ENCODE data around the gene TBCCD1. TPM values are rescaled to one million over a fixed set of nuclear protein-coding genes. Genes with fewer than 3 reads are reported as not detected.

TBCCD1 gene, protein sequence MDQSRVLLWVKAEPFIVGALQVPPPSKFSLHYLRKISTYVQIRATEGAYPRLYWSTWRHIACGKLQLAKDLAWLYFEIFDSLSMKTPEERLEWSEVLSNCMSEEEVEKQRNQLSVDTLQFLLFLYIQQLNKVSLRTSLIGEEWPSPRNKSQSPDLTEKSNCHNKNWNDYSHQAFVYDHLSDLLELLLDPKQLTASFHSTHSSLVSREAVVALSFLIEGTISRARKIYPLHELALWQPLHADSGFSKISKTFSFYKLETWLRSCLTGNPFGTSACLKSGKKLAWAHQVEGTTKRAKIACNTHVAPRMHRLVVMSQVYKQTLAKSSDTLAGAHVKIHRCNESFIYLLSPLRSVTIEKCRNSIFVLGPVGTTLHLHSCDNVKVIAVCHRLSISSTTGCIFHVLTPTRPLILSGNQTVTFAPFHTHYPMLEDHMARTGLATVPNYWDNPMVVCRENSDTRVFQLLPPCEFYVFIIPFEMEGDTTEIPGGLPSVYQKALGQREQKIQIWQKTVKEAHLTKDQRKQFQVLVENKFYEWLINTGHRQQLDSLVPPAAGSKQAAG
- total RNA-seq (16.5 and 18.6 TPM in 2 replicates), polyA plus RNA-seq (16.6 and 17.0 TPM in 2 replicates), polyA minus RNA-seq (36.3 and 37.6 TPM in 2 replicates), Bru-seq, nascent RNA (percentile 67 among the genes with signal in this experiment), BruChase-seq, experiment 1, labeled RNA remaining after a 6-hour chase (percentile 64 among the genes with signal in this experiment), BruChase-seq, experiment 2, labeled RNA remaining after a 2-hour chase (percentile 66 among the genes with signal in this experiment)
- 11.3 and 12.8 TPM in 2 replicates for polyA plus RNA-seq (2011; cell fraction: cytosol; rRNA removed)
- 24.3 and 24.5 TPM in 2 replicates for polyA plus RNA-seq (2011; cell fraction: nucleus; rRNA removed)
- polyA plus RNA-seq (2012) = 10.4 and 15.7 TPM in 2 replicates
- polyA minus RNA-seq (2011; cell fraction: cytosol; rRNA and poly(A)+ RNA removed) = 11.5 TPM
- polyA minus RNA-seq (2011; cell fraction: nucleus; rRNA and poly(A)+ RNA removed) = 24.5 and 37.7 TPM in 2 replicates
- long read RNA-seq, transcript TBCCD1-201 (8 exons, 2,441 nt) = major isoform, 52 of 69 reads
- long read RNA-seq, partial matches to known transcripts = 8 of 69 reads
- long read RNA-seq, other reads (novel, unspliced or antisense) = 8 of 69 reads

DNA sequence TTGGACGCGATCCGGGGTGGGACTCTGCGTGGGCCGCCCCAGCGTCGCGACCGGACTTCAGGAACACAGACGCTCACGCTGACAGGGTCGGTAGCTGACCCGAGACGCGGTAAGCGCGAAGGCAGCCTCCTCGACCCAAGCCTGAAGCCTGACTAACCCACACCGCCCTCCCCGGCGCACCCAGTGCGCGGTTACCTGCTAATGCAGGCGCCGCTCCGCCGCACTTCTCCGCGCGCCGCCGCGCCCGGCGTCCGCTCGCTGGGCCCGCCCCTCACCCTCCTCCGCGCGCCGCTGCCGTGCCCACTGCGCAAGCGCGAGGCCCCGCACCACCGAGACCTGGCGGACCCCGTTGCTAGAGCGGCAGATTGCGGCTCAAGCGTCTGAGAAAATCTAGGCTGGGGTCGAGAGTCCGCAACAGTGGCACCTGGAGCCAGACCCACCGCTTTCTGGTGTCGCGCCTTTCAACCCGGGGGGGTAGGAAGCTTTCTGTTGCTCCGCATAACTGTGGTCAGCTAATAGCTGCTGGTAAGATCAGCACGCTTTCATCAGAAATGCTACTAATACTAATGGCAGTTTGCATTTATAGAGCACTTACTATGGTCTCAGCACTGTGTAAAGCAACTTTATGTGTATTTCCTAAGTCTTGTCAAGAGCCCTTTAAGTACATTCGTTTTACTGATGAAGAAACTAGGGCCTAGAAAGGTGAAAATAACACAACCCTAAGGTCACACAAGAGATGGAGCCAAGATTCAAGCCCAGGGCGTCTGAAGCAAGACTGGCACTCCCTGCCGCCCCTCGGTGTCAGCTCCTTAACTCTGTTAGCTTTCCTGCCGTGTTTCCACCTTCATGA, at the start of gene TBCCD1:
TBCCD1 (minus strand) TSS at position 268 of the 850 bp plus-strand sequence. CDS start 3,010 bp downstream, outside the sequence.
- Histone ChIP-seq H3K4me3 (replicated peaks in 1 of 3; ENCODE audit: insufficient read depth in 1 of 3, low read depth in 1 of 3, low read length in 3 of 3) (peak within 1 kb of the TSS; percentile 68 to 99 (median 84)), H3K9ac (replicated peaks; ENCODE audit: extremely low read depth, insufficient read depth, low read length) (peak within 1 kb of the TSS; percentile 86), H3K79me2 (ENCODE audit: control insufficient read depth, insufficient read depth, low read length) (peaks cover 32% of the 10 kb centered on the region), H3K27me3 (ENCODE audit: control insufficient read depth in 2 of 2, insufficient read depth in 2 of 2, low read length in 2 of 2) (no peaks in the 10 kb centered on the region), H3K36me3 (ENCODE audit: control insufficient read depth in 2 of 2, extremely low read depth in 1 of 2, insufficient read depth in 2 of 2, low read length in 2 of 2) (peaks cover 0 to 3% of the 10 kb centered on the region in 2 experiments), H3K9me3 (replicated peaks; ENCODE audit: control insufficient read depth, insufficient read depth, low read length) (no peaks in the 10 kb centered on the region), H4K20me1 (replicated peaks; ENCODE audit: control insufficient read depth, extremely low read depth, insufficient read depth, low read length) (no peaks in the 10 kb centered on the region), H3K4me1 (ENCODE audit: control insufficient read depth, extremely low read depth, insufficient read depth, low read length) (peaks cover 18% of the 10 kb centered on the region), H3K9me1 (replicated peaks; ENCODE audit: control insufficient read depth, extremely low read depth, insufficient read depth, low read length) (no peaks in the 10 kb centered on the region), H3K4me2 (ENCODE audit: insufficient read depth, low read length) (peak within 1 kb of the TSS; percentile 84), H3K27ac (ENCODE audit: insufficient read depth, low read depth, low read length) (peak within 1 kb of the TSS; percentile 54), H2AFZ (ENCODE audit: low read depth, low read length) (peak within 1 kb of the TSS; percentile 79)
- intact Hi-C loops (cut with micrococcal nuclease) = loop anchor here (2.0 to 5.0 kb wide), 3 partner anchors 26 to 365 kb away; partner anchors contain the start of gene ST6GAL1
- dilution Hi-C loops (cut with MboI; ENCODE audit: extremely low pct_ligation_motif_present, low sequenced_read_pairs) = no loop called here
- POLR2A ChIA-PET = no interaction called here
- peak; percentile 85 for FAIRE-seq
- TSS peak; percentile 41 for BruUV-seq (replicated peaks)
- peak; percentile 96 for DNase-seq (ENCODE audit: low read depth, low spot score)
- TF ChIP-seq FOS (IDR thresholded peaks at IDR 0.05; ENCODE audit: borderline replicate concordance, insufficient read depth, low read length) = no peak
- no peak for TF ChIP-seq JUN (IDR thresholded peaks at IDR 0.05; ENCODE audit: borderline replicate concordance, insufficient read depth, insufficient read length, low read depth)
- no peak for TF ChIP-seq MYC (IDR thresholded peaks at IDR 0.05; ENCODE audit: low read depth, low read length)
- peak; percentile 99 for TF ChIP-seq POLR2AphosphoS5 (IDR thresholded peaks at IDR 0.05; ENCODE audit: insufficient read depth, low read depth, low read length)
- TF ChIP-seq POLR2A (IDR thresholded peaks at IDR 0.05; ENCODE audit: low read depth, low read length) = peak; percentile 96
- CTCF ChIA-PET = interaction anchor here (1.2 to 2.1 kb wide), 5 partner anchors 26 to 584 kb away, joined by 3 to 7 read pairs (median 5); no protein-coding TSS in a partner anchor
